ENCODE results near the gene PHYHIPL. TPM values are rescaled to one million over a fixed set of nuclear protein-coding genes. Genes with fewer than 3 reads are reported as not detected.
"Not testable (repeated sequence)": the region's sequence is repeated elsewhere in the genome, so short reads cannot be mapped to it uniquely, and the experiment has no call there.

The PHYHIPL gene
- total RNA-seq, 1 experiment from 2014 or later = not detected

DNA sequence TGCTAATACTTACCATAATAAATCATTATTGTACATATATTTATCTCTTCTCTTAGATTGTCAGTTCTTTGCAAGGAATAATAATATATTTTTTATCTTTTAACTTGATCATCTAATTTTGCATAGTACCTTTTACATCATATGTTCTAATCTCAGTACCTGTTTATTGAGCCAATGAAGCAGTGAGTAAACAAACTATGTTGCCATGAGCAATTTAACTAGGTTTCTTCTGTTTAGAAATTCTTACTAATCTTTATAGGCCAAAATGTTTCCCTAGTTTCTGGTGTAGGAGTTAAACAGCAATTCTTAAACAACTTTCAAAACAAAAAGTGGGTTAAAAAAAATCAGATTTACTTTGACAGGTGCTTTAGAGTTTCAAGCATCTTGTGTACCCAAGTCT is 61.3 kb downstream of the PHYHIPL start:
- Histone ChIP-seq H2AFZ (ENCODE audit: low read length) (no peak overlapping the region), H3K9me3 (ENCODE audit: low read length) (no peaks in the 10 kb centered on the region), H3K9me2 (replicated peaks; ENCODE audit: low read length) (no peaks in the 10 kb centered on the region), H3K4me2 (ENCODE audit: low read length) (no peak overlapping the region), H3K4me1 (ENCODE audit: insufficient read depth, low read length) (peaks cover 11% of the 10 kb centered on the region), H3K4me3 (ENCODE audit: low read length) (no peak overlapping the region), H3F3A (ENCODE audit: low read length, unreplicated experiment) (no peaks in the 10 kb centered on the region), H3K27me3 (ENCODE audit: low read length) (peaks cover 13% of the 10 kb centered on the region), H3K9ac (ENCODE audit: low read length) (no peak overlapping the region), H3K27ac (ENCODE audit: low read length) (no peak overlapping the region), H4K20me1 (ENCODE audit: low read length) (no peaks in the 10 kb centered on the region), H3K36me3 (ENCODE audit: low read depth, low read length) (no peaks in the 10 kb centered on the region), H3K79me2 (ENCODE audit: low read length) (no peaks in the 10 kb centered on the region)
- BruUV-seq (replicated peaks) = no TSS peak
- ATAC-seq (no peak), DNase-seq (no peak)
- ChIA-PET POLR2A (ENCODE audit: unreplicated experiment) (no interaction called here), CTCF (no interaction called here)
- intact Hi-C loops (cut with micrococcal nuclease) = no loop called here
- TF ChIP-seq EZH2 (IDR thresholded peaks at IDR 0.05; ENCODE audit: low read length, unreplicated experiment) (no peak), EZH2phosphoT487 (IDR thresholded peaks at IDR 0.05; ENCODE audit: borderline replicate concordance, low read length) (no peak)
- TF ChIP-seq, protein P1, sequence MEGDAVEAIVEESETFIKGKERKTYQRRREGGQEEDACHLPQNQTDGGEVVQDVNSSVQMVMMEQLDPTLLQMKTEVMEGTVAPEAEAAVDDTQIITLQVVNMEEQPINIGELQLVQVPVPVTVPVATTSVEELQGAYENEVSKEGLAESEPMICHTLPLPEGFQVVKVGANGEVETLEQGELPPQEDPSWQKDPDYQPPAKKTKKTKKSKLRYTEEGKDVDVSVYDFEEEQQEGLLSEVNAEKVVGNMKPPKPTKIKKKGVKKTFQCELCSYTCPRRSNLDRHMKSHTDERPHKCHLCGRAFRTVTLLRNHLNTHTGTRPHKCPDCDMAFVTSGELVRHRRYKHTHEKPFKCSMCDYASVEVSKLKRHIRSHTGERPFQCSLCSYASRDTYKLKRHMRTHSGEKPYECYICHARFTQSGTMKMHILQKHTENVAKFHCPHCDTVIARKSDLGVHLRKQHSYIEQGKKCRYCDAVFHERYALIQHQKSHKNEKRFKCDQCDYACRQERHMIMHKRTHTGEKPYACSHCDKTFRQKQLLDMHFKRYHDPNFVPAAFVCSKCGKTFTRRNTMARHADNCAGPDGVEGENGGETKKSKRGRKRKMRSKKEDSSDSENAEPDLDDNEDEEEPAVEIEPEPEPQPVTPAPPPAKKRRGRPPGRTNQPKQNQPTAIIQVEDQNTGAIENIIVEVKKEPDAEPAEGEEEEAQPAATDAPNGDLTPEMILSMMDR (conservative IDR thresholded peaks at IDR 0.05; ENCODE audit: low read depth, low read length) = no peak

DNA sequence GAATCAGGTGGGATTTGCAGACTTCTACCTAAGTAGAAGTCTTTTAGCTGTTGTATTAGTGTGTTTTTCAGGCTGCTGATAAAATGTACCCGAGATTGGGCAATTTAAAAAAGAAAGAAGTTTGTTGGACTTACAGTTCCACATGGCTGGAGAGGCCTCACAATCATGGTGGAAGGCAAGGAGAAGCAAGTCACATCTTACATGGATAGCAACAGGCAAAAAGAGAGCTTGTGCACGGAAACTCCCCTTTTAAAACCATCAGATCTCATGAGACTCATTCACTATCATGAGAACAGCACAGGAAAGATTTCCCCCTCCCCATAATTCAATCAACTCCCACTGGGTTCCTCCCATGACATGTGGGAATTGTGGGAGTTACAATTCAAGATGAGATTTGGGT is 62.7 kb downstream of the PHYHIPL start:
- CTCF ChIA-PET; H4K20me1 ChIP-seq (ENCODE audit: low read length); H3K79me2 ChIP-seq (ENCODE audit: low read length); H3K9me3 ChIP-seq (ENCODE audit: low read length); BruUV-seq (replicated peaks); H3K4me3 ChIP-seq (ENCODE audit: low read length); H2AFZ ChIP-seq (ENCODE audit: low read length); H3F3A ChIP-seq (ENCODE audit: low read length, unreplicated experiment); H3K9me2 ChIP-seq (replicated peaks; ENCODE audit: low read length); ATAC-seq; intact Hi-C loops (cut with micrococcal nuclease); H3K4me1 ChIP-seq (ENCODE audit: insufficient read depth, low read length); DNase-seq; POLR2A ChIA-PET (ENCODE audit: unreplicated experiment); H3K27ac ChIP-seq (ENCODE audit: low read length); H3K4me2 ChIP-seq (ENCODE audit: low read length); H3K9ac ChIP-seq (ENCODE audit: low read length); H3K36me3 ChIP-seq (ENCODE audit: low read depth, low read length): not testable (repeated sequence)
- H3K27me3 ChIP-seq (ENCODE audit: low read length) = peaks cover 16% of the 10 kb centered on the region

DNA sequence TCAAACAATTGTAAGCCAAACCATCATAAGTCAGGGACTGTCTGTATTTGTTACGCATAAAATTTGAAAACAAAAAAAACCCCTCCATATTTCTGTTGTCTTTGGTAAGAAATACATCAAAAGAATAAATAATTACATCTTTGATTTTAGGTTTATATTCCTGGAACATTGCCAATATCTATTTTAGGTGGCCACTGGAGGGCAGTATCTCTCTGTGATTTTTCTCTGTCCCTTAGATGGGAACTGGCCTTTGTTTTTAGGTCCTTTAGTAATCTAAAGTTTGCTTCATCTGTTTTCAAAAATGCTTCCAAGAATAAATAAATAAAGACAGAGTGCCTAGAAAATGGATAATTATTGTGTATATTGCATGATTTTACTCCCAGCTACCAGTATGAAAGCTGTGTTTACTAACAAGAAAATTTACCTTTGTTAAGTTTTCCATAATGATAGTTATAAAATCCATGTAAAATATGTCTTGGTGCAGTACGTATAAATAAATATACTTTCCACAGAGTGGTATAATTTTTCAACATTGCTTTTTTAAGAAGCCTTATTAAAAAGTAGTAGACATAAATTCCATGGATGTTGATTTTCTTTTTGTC is 64.2 kb downstream of the PHYHIPL start:
- no peak overlapping the region for H2AFZ ChIP-seq (ENCODE audit: low read length)
- ChIA-PET CTCF (interaction anchor here (0.7 kb wide), 1 partner anchor 341 kb away, joined by 3 read pairs; no protein-coding TSS in a partner anchor), POLR2A (ENCODE audit: unreplicated experiment) (no interaction called here)
- no peak overlapping the region for H3K4me3 ChIP-seq (ENCODE audit: low read length)
- ATAC-seq (no peak; the same call in 1 of the 2 replicates), DNase-seq (peak; percentile 79)
- H3K9me2 ChIP-seq (replicated peaks; ENCODE audit: low read length) = no peaks in the 10 kb centered on the region
- no peak overlapping the region for H3K4me2 ChIP-seq (ENCODE audit: low read length)
- TF ChIP-seq EZH2 (IDR thresholded peaks at IDR 0.05; ENCODE audit: low read length, unreplicated experiment) = no peak
- TF ChIP-seq, protein P1 (conservative IDR thresholded peaks at IDR 0.05; ENCODE audit: low read depth, low read length) = peak; percentile 93
- H3K27ac ChIP-seq (ENCODE audit: low read length) = no peak overlapping the region
- no peak overlapping the region for H3K9ac ChIP-seq (ENCODE audit: low read length)
- intact Hi-C loops (cut with micrococcal nuclease) = loop anchor here (1.0 to 10.0 kb wide), 7 partner anchors 122 to 804 kb away; partner anchors contain the start of gene FAM13C
- peaks cover 19% of the 10 kb centered on the region for H3K27me3 ChIP-seq (ENCODE audit: low read length)
- H4K20me1 ChIP-seq (ENCODE audit: low read length) = no peaks in the 10 kb centered on the region
- no TSS peak for BruUV-seq (replicated peaks)
- H3F3A ChIP-seq (ENCODE audit: low read length, unreplicated experiment) = no peaks in the 10 kb centered on the region
- no peaks in the 10 kb centered on the region for H3K9me3 ChIP-seq (ENCODE audit: low read length)
- no peaks in the 10 kb centered on the region for H3K4me1 ChIP-seq (ENCODE audit: insufficient read depth, low read length)
- no peaks in the 10 kb centered on the region for H3K36me3 ChIP-seq (ENCODE audit: low read depth, low read length)
- H3K79me2 ChIP-seq (ENCODE audit: low read length) = no peaks in the 10 kb centered on the region

Data from PC-3 (cell line).